Activated naive CD8-positive, alpha-beta T cell treated with anti-CD3 and anti-CD28 coated beads for 36 hours (primary cell): Measurements from ENCODE around the gene SMIM13. TPM values are rescaled to one million over a fixed set of nuclear protein-coding genes. Genes with fewer than 3 reads are reported as not detected.
A peak's percentile ranks its signal among the peaks of the same experiment; 100 is the strongest.

Source experiments
- DNase-seq: peaks from one replicate; pipeline ENCODE4 v3.0.0; 2021
- H3K27ac Mint-ChIP-seq: one replicate; pipeline ENCODE4 v1.8.0; 2022; ENCODE audit warnings: mild to moderate bottlenecking, moderate library complexity, mixed read lengths
- H3K27me3 Mint-ChIP-seq: one replicate; pipeline ENCODE4 v1.8.0; 2022; ENCODE audit warnings: mild to moderate bottlenecking, mixed read lengths
- H3K36me3 Mint-ChIP-seq: one replicate; pipeline ENCODE4 v1.8.0; 2021; ENCODE audit warnings: mild to moderate bottlenecking, mixed read lengths
- H3K4me1 Mint-ChIP-seq: one replicate; pipeline ENCODE4 v1.8.0; 2021; ENCODE audit warnings: mixed read lengths
- H3K4me3 Mint-ChIP-seq: one replicate; pipeline ENCODE4 v1.8.0; 2022; ENCODE audit warnings: mild to moderate bottlenecking, moderate library complexity, mixed read lengths
- H3K9me3 Mint-ChIP-seq: one replicate; pipeline ENCODE4 v1.8.0; 2022; ENCODE audit warnings: mixed read lengths
- total RNA-seq, 2 experiments: library from RNA; stranded (reverse); gene quantifications; one replicate each; pipeline ENCODE4 v1.2.3, GENCODE V29; 2021

SMIM13 gene
- total RNA-seq, 2 experiments from 2014 or later: 15.2 to 15.9 TPM

DNA sequence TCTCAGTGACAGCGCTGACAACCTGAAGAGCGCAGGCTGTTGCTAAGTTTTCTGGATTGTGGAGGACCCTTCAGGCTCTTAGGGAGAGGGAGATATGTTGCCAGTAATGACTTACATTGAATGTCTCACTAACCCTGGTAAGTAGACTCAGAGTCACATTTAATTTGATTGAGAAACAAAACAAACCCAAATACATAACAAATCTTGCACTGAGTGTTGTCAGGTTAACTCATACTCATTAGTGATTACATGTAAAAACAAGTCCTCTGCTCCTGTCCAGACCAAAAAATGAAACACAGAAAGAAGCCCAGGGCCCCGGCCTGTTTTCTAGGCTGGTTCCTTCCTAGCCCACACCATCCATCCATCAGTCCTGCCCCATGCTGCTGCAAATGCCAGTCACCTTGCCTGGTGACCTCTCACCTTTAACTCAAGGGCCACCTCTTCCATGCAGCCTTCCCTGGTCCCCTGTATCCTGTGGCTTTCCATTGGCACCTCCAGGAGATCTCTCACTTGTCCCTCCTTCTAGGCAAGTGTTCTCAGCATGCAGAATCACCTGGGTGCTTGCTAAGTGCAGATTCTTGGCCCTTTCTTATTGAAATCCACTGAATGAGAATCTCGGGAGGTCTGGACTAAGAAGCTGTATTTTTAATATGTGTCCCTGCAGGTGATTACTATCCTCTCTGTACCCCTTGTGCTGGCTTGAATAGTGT is 52.6 kb downstream of the SMIM13 start:
- Mint-ChIP-seq H3K4me1 (peaks cover 3% of the 10 kb centered on the region), H3K9me3 (no peaks in the 10 kb centered on the region), H3K27me3 (no peaks in the 10 kb centered on the region), H3K36me3 (no peaks in the 10 kb centered on the region), H3K27ac (no peak overlapping the region), H3K4me3 (no peak overlapping the region)
- DNase-seq: no peak

GRCh38 chr6:11149551-11149950 is 55.9 kb downstream of the SMIM13 start:
- Mint-ChIP-seq H3K27ac (no peak overlapping the region), H3K9me3 (no peaks in the 10 kb centered on the region), H3K4me1 (peaks cover 7% of the 10 kb centered on the region), H3K36me3 (peaks cover 1% of the 10 kb centered on the region), H3K4me3 (no peak overlapping the region), H3K27me3 (peaks cover 7% of the 10 kb centered on the region)
- no peak for DNase-seq

DNA sequence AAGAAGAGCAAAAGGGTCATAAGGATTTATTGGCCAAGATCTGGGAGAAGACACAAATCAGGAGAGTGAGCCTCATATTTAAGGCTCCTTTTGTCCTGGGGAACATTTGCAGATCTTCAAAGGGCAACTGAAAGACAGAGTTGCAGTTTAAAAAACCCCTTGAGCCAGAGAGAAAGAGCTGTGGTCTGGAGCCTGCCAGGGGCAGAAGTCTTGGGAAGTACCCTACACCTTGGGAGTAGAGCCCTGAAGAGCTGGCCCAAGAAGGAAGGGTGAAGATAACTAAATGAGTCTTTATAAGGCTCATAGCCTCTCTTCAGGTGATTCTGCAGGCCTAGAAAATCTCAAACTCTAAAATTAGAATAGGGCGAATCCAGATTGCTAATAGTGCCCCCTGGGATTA is 57.9 kb downstream of the SMIM13 start:
- H3K4me3 Mint-ChIP-seq: no peak overlapping the region
- H3K27me3 Mint-ChIP-seq: peaks cover 15% of the 10 kb centered on the region
- H3K27ac Mint-ChIP-seq: no peak overlapping the region
- H3K36me3 Mint-ChIP-seq: peaks cover 1% of the 10 kb centered on the region
- no peaks in the 10 kb centered on the region for H3K9me3 Mint-ChIP-seq
- no peak for DNase-seq
- H3K4me1 Mint-ChIP-seq: peaks cover 10% of the 10 kb centered on the region

GRCh38 chr6:11152581-11152980 is 58.9 kb downstream of the SMIM13 start:
- DNase-seq: no peak
- Mint-ChIP-seq H3K36me3 (peaks cover 1% of the 10 kb centered on the region), H3K4me1 (peaks cover 10% of the 10 kb centered on the region), H3K27me3 (peaks cover 15% of the 10 kb centered on the region), H3K9me3 (no peaks in the 10 kb centered on the region), H3K4me3 (no peak overlapping the region), H3K27ac (no peak overlapping the region)

GRCh38 chr6:11153447-11153846 is 59.8 kb downstream of the SMIM13 start:
- H3K27me3 Mint-ChIP-seq: peaks cover 15% of the 10 kb centered on the region
- peak overlapping the region; percentile 16 for H3K27ac Mint-ChIP-seq
- no peaks in the 10 kb centered on the region for H3K9me3 Mint-ChIP-seq
- H3K36me3 Mint-ChIP-seq: peaks cover 1% of the 10 kb centered on the region
- H3K4me3 Mint-ChIP-seq: peak overlapping the region; percentile 72
- H3K4me1 Mint-ChIP-seq: peaks cover 10% of the 10 kb centered on the region
- no peak for DNase-seq

- peaks cover 15% of the 10 kb centered on the region for H3K27me3 Mint-ChIP-seq
- DNase-seq: no peak
- H3K27ac Mint-ChIP-seq: no peak overlapping the region
- no peak overlapping the region for H3K4me3 Mint-ChIP-seq
- peaks cover 1% of the 10 kb centered on the region for H3K36me3 Mint-ChIP-seq
- H3K9me3 Mint-ChIP-seq: no peaks in the 10 kb centered on the region
- H3K4me1 Mint-ChIP-seq: peaks cover 10% of the 10 kb centered on the region
These were observed 62.0 kb downstream of the SMIM13 start for GRCh38 chr6:11155589-11155988.

DNA sequence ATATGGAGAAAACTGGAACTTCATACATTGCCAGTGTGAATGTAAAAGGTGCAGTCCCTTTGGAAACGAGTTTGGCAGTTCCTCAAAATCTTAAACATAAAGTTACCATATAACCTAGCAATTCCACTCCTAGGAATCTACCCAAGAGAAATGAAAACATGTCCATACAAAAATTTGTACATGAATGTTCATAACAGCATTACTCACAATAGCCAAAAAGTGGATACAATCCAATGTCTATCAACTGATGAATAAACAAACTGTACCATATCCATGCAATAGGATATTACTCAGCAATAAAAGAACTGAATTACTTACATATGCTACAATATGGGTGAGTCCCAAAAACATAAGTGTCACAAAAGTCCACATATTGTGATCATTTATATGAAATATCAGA is 66.6 kb downstream of the SMIM13 start:
- H3K27me3 Mint-ChIP-seq: peaks cover 3% of the 10 kb centered on the region
- H3K4me3 Mint-ChIP-seq: no peak overlapping the region
- no peaks in the 10 kb centered on the region for H3K36me3 Mint-ChIP-seq
- peaks cover 7% of the 10 kb centered on the region for H3K4me1 Mint-ChIP-seq
- DNase-seq: no peak
- H3K27ac Mint-ChIP-seq: no peak overlapping the region
- H3K9me3 Mint-ChIP-seq: no peaks in the 10 kb centered on the region

GRCh38 chr6:11161031-11161956 is 67.7 kb downstream of the SMIM13 start:
- Mint-ChIP-seq H3K9me3 (no peaks in the 10 kb centered on the region), H3K4me3 (no peak overlapping the region), H3K27me3 (no peaks in the 10 kb centered on the region), H3K36me3 (no peaks in the 10 kb centered on the region), H3K4me1 (peaks cover 10% of the 10 kb centered on the region), H3K27ac (no peak overlapping the region)
- DNase-seq: no peak

- no peak overlapping the region for H3K4me3 Mint-ChIP-seq
- no peak overlapping the region for H3K27ac Mint-ChIP-seq
- no peaks in the 10 kb centered on the region for H3K9me3 Mint-ChIP-seq
- H3K27me3 Mint-ChIP-seq: no peaks in the 10 kb centered on the region
- peaks cover 10% of the 10 kb centered on the region for H3K4me1 Mint-ChIP-seq
- DNase-seq: no peak
- no peaks in the 10 kb centered on the region for H3K36me3 Mint-ChIP-seq
These were observed 68.6 kb downstream of the SMIM13 start for GRCh38 chr6:11162262-11162661.

- no peaks in the 10 kb centered on the region for H3K27me3 Mint-ChIP-seq
- peaks cover 10% of the 10 kb centered on the region for H3K4me1 Mint-ChIP-seq
- H3K27ac Mint-ChIP-seq: no peak overlapping the region
- DNase-seq: no peak
- H3K9me3 Mint-ChIP-seq: no peaks in the 10 kb centered on the region
- no peaks in the 10 kb centered on the region for H3K36me3 Mint-ChIP-seq
- H3K4me3 Mint-ChIP-seq: no peak overlapping the region
These were observed 70.3 kb downstream of the SMIM13 start for GRCh38 chr6:11163932-11164331.

DNA sequence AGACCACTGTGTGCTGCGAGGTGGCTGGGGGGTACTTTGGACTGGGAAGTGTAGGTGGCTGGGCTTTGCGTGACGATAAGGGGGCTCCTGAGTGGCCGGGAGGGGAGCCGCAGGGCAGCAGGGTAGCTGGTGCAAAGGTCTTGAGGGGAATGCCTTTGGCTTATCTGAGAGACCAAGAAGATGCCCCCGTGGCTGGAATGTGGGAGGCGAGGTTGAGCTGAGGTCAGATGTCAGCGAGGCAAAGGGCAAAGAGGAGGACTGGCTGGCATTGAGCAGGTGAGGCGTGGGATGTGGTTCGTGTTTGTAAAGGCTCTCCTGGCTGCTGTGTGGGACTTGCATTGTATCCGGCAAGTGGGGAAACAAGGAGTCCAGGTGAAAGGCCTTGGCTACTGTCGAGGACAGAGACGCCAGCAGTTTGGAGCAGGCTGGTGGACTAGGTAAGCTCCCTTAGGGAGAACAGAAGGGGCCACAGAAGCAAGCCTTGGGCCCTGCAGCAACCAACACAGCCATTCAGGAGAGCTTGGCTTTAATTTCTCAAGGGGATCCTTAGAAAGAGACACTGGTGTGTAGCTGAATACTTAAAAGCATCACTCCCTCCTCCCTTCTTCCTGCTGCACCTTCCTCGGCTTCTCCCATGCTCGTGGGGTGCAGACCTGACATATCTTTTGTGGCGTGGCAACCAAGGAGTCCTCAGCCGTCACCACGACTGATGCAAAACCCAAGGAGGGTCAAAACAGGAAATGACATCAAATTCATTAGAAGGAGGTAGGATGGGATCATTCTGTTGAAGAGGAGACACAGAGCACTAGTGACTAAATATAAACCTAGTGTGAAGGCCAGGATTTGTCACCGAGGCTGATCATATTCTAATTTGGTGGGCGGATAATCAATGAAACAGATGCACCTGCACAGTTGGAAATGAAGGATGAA is 71.3 kb downstream of the SMIM13 start:
- no peak overlapping the region for H3K4me3 Mint-ChIP-seq
- DNase-seq: no peak
- H3K27ac Mint-ChIP-seq: peak overlapping the region; percentile 10
- H3K27me3 Mint-ChIP-seq: no peaks in the 10 kb centered on the region
- H3K9me3 Mint-ChIP-seq: no peaks in the 10 kb centered on the region
- peaks cover 10% of the 10 kb centered on the region for H3K4me1 Mint-ChIP-seq
- H3K36me3 Mint-ChIP-seq: no peaks in the 10 kb centered on the region

DNA sequence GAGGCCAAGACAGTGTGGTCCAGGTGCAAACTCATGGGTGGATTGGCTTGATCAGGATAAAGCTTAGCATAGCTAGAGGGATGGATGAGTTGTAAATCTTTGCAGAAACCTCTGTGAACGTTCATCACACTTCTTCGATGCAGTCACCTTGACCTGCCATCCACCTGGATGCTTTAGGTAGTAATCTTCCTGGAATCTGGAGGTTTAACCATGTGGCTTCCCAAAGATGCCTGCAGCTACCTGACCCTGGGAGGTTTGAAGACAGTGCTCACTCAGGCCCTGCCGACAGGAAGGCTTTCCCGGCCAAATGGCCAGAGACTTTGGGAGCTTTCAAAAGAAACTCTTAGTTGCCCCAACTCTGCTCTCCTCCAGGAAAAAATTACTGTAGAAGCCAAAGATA is 73.3 kb downstream of the SMIM13 start:
- no peaks in the 10 kb centered on the region for H3K9me3 Mint-ChIP-seq
- H3K4me1 Mint-ChIP-seq: peaks cover 10% of the 10 kb centered on the region
- H3K4me3 Mint-ChIP-seq: no peak overlapping the region
- no peak for DNase-seq
- H3K36me3 Mint-ChIP-seq: no peaks in the 10 kb centered on the region
- no peak overlapping the region for H3K27ac Mint-ChIP-seq
- no peaks in the 10 kb centered on the region for H3K27me3 Mint-ChIP-seq

GRCh38 chr6:11168091-11168635 is 74.5 kb downstream of the SMIM13 start:
- Mint-ChIP-seq H3K27me3 (no peaks in the 10 kb centered on the region), H3K9me3 (no peaks in the 10 kb centered on the region), H3K27ac (no peak overlapping the region), H3K4me3 (no peak overlapping the region), H3K36me3 (no peaks in the 10 kb centered on the region), H3K4me1 (peaks cover 17% of the 10 kb centered on the region)
- no peak for DNase-seq

DNA sequence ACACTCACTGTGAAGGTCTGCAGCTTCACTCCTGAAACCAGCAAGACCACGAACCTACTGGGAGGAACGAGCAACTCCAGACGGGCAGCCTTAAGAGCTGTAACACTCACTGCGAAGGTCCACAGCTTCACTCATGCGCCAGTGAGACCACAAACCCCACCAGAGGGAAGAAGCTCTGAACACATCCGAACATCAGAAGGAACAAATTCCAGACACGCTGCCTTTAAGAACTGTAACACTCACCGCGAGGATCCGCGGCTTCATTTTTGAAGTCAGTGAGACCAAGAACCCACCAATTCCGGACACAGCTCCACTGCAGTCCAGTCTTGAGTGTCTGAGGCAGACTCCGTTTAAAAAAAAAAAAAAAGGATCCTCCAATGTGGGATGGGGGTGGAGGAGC is 78.3 kb downstream of the SMIM13 start:
- no peaks in the 10 kb centered on the region for H3K27me3 Mint-ChIP-seq
- H3K27ac Mint-ChIP-seq: no peak overlapping the region
- no peaks in the 10 kb centered on the region for H3K9me3 Mint-ChIP-seq
- H3K4me3 Mint-ChIP-seq: no peak overlapping the region
- no peak for DNase-seq
- no peaks in the 10 kb centered on the region for H3K36me3 Mint-ChIP-seq
- H3K4me1 Mint-ChIP-seq: peaks cover 10% of the 10 kb centered on the region
